HepG2 (cell line): Measurements from ENCODE around the gene DHX8. TPM values are rescaled to one million over a fixed set of nuclear protein-coding genes. Genes with fewer than 3 reads are reported as not detected.

Experiments
- CHD4 ChIP-seq: fragments of 200-600 bp; sonication (generic); IDR thresholded peaks from 2 replicates; pipeline ENCODE4 v1.7.0; 2017; ENCODE audit warnings: mild to moderate bottlenecking, low read length, borderline replicate concordance
- HDAC2 ChIP-seq: sonication (generic); formaldehyde crosslinking; IDR thresholded peaks from 2 replicates; pipeline ENCODE4 v1.4.0; 2020; ENCODE audit warnings: missing genetic modification reagents
- IKZF5 ChIP-seq: IDR thresholded peaks from 2 replicates; pipeline ENCODE4 v1.6.1; 2018; ENCODE audit warnings: missing genetic modification reagents, mild to moderate bottlenecking, missing compliant biosample characterization
- MLX ChIP-seq: IDR thresholded peaks from 2 replicates; pipeline ENCODE4 v1.6.1; 2016
- TBP ChIP-seq: sonication (generic); formaldehyde crosslinking; IDR thresholded peaks from 2 replicates; pipeline ENCODE4 v1.5.0; 2020; ENCODE audit warnings: missing genetic modification reagents
- TBX2 ChIP-seq: sonication (generic); formaldehyde crosslinking; IDR thresholded peaks from 2 replicates; pipeline ENCODE4 v1.5.0; 2020; ENCODE audit warnings: missing genetic modification reagents, mild to moderate bottlenecking, borderline replicate concordance
- TRIM22 ChIP-seq: fragments of 450-650 bp; IDR thresholded peaks from 2 replicates; pipeline ENCODE4 v1.6.1; 2017
- ZEB1 ChIP-seq: IDR thresholded peaks from 2 replicates; pipeline ENCODE4 v1.6.1; 2012; ENCODE audit warnings: mild to moderate bottlenecking, low read depth, inconsistent platforms; ENCODE audit not compliant: insufficient replicate concordance
- ZNF407 ChIP-seq: sonication (generic); formaldehyde crosslinking; IDR thresholded peaks from one replicate; pipeline ENCODE4 v1.5.1; 2020; ENCODE audit warnings: mild to moderate bottlenecking, missing genetic modification reagents; ENCODE audit errors: not compliant biosample characterization
- ZNF550 ChIP-seq: sonication (generic); formaldehyde crosslinking; IDR thresholded peaks from 2 replicates; pipeline ENCODE4 v1.4.0; 2020; ENCODE audit warnings: mild to moderate bottlenecking, missing genetic modification reagents, borderline replicate concordance
- ZNF564 ChIP-seq: sonication (generic); formaldehyde crosslinking; IDR thresholded peaks from 2 replicates; pipeline ENCODE4 v1.8.1; 2023; ENCODE audit warnings: mild to moderate bottlenecking, missing genetic modification reagents
- ZNF614 ChIP-seq: IDR thresholded peaks from 2 replicates; pipeline ENCODE4 v1.6.1; 2018; ENCODE audit warnings: missing biosample characterization, missing genetic modification reagents, inconsistent platforms, borderline replicate concordance
- ZNF746 ChIP-seq: sonication (generic); formaldehyde crosslinking; IDR thresholded peaks from 2 replicates; pipeline ENCODE4 v1.8.0; 2022; ENCODE audit warnings: mild to moderate bottlenecking, missing genetic modification reagents
- ZNF770 ChIP-seq: sonication (generic); formaldehyde crosslinking; IDR thresholded peaks from 2 replicates; pipeline ENCODE4 v1.5.0; 2020; ENCODE audit warnings: mild to moderate bottlenecking, missing genetic modification reagents
- polyA plus RNA-seq, 8 experiments: library from polyadenylated mRNA; depleted of rRNA in 3 of 8; stranded (reverse) in 7 of 8; unstranded in 1 of 8; fragments of >200 nt; fragmentation: Illumina TruSeq in 4 of 8; extraction: Trizol in 4 of 8; gene quantifications; 2 replicates each; pipeline versions ENCODE4 v1.2.1 to v1.2.3, GENCODE V29; 2011 to 2016; ENCODE audit warnings: low read depth in 4 of 8, missing spikeins in 1 of 8, mixed read lengths in 1 of 8; ENCODE audit not compliant: insufficient read depth in 1 of 8
- total RNA-seq, 5 experiments: library from RNA; depleted of rRNA; stranded (reverse); fragments of >200 nt; fragmentation: Illumina TruSeq; extraction: Trizol; gene quantifications; 2 replicates each; pipeline ENCODE4 v1.2.3, GENCODE V29; 2016; ENCODE audit warnings: low read depth in 1 of 5

DHX8 gene
- total and polyA plus RNA-seq, 2 of the 13 experiments (the other 11 are each of a cell fraction or from before 2014, with no cell fraction given), result 24.8 to 48.9 TPM

- TF ChIP-seq ZNF770 (CRISPR knock-in tag) (peak; percentile 72), ZNF407 (CRISPR knock-in tag) (peak; percentile 11), ZNF550 (CRISPR knock-in tag) (no peak), ZNF614 (0 out of 2 replicates have a peak, but pooled peaks have one; percentile 19), ZNF746 (CRISPR knock-in tag) (peak; percentile 9; the same call in 1 of the 2 replicates), TBP (no peak), MLX (no peak), TBX2 (CRISPR knock-in tag) (no peak), ZNF564 (0 out of 2 replicates have a peak, but pooled peaks have one; percentile 40), HDAC2 (peak; percentile 34; the same call in 1 of the 2 replicates), CHD4 (peak; percentile 37; the same call in 1 of the 2 replicates), ZEB1 (peak; percentile 64), TRIM22 (no peak), IKZF5 (CRISPR knock-in tag) (0 out of 2 replicates have a peak, but pooled peaks have one; percentile 22)
Measured at GRCh38 chr17:43475494-43476089, 8.2 kb upstream of the DHX8 start (continued).
